ENCODE results near the gene RAPGEF5. TPM values are rescaled to one million over a fixed set of nuclear protein-coding genes. Genes with fewer than 3 reads are reported as not detected.

The RAPGEF5 gene
- total RNA-seq, 2 donors from 2014 or later: 19.4 to 32.5 TPM

GRCh38 chr7:22166928-22167327 is 190.0 kb downstream of the RAPGEF5 start:
- H3K4me1 ChIP-seq: no peaks in the 10 kb centered on the region
- H3K36me3 ChIP-seq: no peaks in the 10 kb centered on the region
- H3K27ac ChIP-seq: no peak overlapping the region
- DNase-seq (ENCODE audit: low spot score): no peak
- TF ChIP-seq CTCF (IDR thresholded peaks at IDR 0.05): no peak
- H3K4me3 ChIP-seq: no peak overlapping the region
- no peaks in the 10 kb centered on the region for H3K9me3 ChIP-seq
- no peaks in the 10 kb centered on the region for H3K27me3 ChIP-seq

GRCh38 chr7:22159341-22159740 is 197.6 kb downstream of the RAPGEF5 start:
- no peak overlapping the region for H3K4me3 ChIP-seq
- H3K9me3 ChIP-seq: no peaks in the 10 kb centered on the region
- DNase-seq (ENCODE audit: low spot score): no peak
- peaks cover 22% of the 10 kb centered on the region for H3K36me3 ChIP-seq
- no peak for TF ChIP-seq CTCF (IDR thresholded peaks at IDR 0.05)
- no peaks in the 10 kb centered on the region for H3K27me3 ChIP-seq
- no peaks in the 10 kb centered on the region for H3K4me1 ChIP-seq
- H3K27ac ChIP-seq: no peak overlapping the region

GRCh38 chr7:22157552-22157951 is 199.4 kb downstream of the RAPGEF5 start:
- Histone ChIP-seq H3K27ac (no peak overlapping the region), H3K4me3 (no peak overlapping the region), H3K4me1 (no peaks in the 10 kb centered on the region), H3K9me3 (no peaks in the 10 kb centered on the region), H3K27me3 (no peaks in the 10 kb centered on the region), H3K36me3 (peaks cover 22% of the 10 kb centered on the region)
- no peak for TF ChIP-seq CTCF (IDR thresholded peaks at IDR 0.05)
- no peak for DNase-seq (ENCODE audit: low spot score)

- H3K4me1 ChIP-seq: no peaks in the 10 kb centered on the region
- peaks cover 22% of the 10 kb centered on the region for H3K36me3 ChIP-seq
- no peak for TF ChIP-seq CTCF (IDR thresholded peaks at IDR 0.05)
- no peak overlapping the region for H3K4me3 ChIP-seq
- H3K27ac ChIP-seq: no peak overlapping the region
- H3K27me3 ChIP-seq: no peaks in the 10 kb centered on the region
- no peaks in the 10 kb centered on the region for H3K9me3 ChIP-seq
- no peak for DNase-seq (ENCODE audit: low spot score)
Measured at GRCh38 chr7:22156205-22156604, 200.7 kb downstream of the RAPGEF5 start.

GRCh38 chr7:22154143-22154529 is 202.8 kb downstream of the RAPGEF5 start:
- H3K36me3 ChIP-seq: peaks cover 30% of the 10 kb centered on the region
- H3K4me1 ChIP-seq: no peaks in the 10 kb centered on the region
- H3K4me3 ChIP-seq: no peak overlapping the region
- H3K9me3 ChIP-seq: no peaks in the 10 kb centered on the region
- TF ChIP-seq CTCF (IDR thresholded peaks at IDR 0.05): no peak
- no peak for DNase-seq (ENCODE audit: low spot score)
- no peak overlapping the region for H3K27ac ChIP-seq
- H3K27me3 ChIP-seq: no peaks in the 10 kb centered on the region

DNA sequence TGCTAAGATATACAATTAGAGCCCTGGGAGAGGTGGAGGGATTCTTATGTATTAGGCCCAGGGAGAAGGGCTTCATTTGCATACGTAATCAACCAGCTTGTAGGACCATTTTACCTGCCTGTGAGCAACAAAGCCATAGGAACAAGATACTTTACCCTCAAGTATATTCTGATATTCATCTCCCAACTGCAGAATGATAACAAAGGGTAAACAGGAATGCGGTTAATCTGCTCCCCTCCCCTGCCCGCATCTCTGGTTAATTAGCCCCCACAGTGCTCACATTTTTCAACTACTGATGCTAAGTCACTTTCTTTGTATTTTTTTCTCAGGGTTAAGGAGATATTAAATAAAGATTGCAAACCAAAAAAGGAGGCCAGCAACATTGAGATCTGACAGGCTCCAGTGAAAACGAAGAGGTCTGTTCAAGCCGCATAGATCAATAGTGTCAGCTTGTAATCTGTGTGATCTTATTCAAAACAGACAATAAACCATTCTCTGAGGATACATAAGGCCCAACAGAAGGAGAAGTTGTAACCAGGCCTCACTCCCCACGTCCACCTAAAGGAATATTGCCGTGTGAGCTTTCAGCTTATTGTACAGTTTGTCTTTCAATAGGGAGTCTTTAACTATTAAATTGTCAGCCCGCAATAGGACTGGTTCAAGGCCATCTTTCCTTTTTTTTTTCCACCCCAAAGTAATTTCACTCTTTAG is 203.4 kb downstream of the RAPGEF5 start:
- peaks cover 35% of the 10 kb centered on the region for H3K36me3 ChIP-seq

More for the DNA sequence above, 203.4 kb downstream of the RAPGEF5 start:
- H3K27ac ChIP-seq: no peak overlapping the region
- no peaks in the 10 kb centered on the region for H3K9me3 ChIP-seq
- no peaks in the 10 kb centered on the region for H3K4me1 ChIP-seq
- H3K4me3 ChIP-seq: no peak overlapping the region
- no peak for TF ChIP-seq CTCF (IDR thresholded peaks at IDR 0.05)
- H3K27me3 ChIP-seq: no peaks in the 10 kb centered on the region
- DNase-seq (ENCODE audit: low spot score): no peak
